ENCODE measurements around the gene MMP14.

The MMP14 gene

DNA sequence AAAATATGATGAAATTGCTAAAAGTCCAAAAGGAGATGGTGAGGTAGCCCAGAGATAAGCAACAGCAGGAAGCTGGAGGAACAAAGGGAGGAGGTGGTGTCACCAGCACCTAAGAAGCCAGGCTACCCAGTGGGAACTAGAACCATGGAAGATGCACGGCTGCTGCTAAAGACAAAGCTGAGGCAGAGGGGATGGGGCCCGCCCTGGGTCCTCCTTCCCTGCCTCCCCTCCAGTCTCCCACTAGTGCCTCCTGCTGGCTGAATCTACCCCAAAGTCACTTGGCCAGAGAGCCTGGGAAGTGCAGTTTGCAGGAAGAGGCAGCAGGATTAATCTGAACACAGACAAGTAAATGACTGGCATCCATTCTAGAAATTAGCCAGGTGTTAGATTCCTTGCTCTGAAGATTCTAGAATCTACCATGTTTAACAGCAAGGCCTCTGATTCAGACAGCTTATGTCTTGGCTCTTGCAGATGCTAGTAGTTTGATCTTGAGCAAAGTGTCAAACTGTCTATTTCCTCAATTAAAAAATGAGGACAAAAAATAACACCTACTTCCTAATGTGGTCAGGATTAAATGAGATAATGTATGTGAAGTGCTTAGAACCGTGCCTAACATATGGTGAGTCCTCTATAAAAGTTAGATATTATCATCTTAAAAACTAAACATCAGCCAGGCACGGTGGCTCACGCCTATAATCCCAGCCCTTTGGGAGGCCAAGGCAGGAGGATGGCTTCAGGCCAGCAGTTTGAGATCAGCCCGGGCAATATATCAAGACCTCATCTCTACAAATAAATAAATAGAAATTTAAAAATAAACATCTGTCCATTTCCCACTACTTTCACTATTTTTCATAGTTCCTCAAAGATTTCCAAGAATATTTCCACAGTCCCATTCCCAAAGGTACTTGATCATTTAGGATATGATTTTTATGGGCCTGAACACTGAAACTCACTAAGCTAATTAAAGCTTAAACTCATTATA is 29.3 kb downstream of the MMP14 start:
- H3K27ac ChIP-seq: no peak overlapping the region
- TF ChIP-seq, protein P1, sequence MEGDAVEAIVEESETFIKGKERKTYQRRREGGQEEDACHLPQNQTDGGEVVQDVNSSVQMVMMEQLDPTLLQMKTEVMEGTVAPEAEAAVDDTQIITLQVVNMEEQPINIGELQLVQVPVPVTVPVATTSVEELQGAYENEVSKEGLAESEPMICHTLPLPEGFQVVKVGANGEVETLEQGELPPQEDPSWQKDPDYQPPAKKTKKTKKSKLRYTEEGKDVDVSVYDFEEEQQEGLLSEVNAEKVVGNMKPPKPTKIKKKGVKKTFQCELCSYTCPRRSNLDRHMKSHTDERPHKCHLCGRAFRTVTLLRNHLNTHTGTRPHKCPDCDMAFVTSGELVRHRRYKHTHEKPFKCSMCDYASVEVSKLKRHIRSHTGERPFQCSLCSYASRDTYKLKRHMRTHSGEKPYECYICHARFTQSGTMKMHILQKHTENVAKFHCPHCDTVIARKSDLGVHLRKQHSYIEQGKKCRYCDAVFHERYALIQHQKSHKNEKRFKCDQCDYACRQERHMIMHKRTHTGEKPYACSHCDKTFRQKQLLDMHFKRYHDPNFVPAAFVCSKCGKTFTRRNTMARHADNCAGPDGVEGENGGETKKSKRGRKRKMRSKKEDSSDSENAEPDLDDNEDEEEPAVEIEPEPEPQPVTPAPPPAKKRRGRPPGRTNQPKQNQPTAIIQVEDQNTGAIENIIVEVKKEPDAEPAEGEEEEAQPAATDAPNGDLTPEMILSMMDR (conservative IDR thresholded peaks at IDR 0.05): no peak; the same call in 1 of the 2 replicates
- TF ChIP-seq ZFX (IDR thresholded peaks at IDR 0.05): no peak

DNA sequence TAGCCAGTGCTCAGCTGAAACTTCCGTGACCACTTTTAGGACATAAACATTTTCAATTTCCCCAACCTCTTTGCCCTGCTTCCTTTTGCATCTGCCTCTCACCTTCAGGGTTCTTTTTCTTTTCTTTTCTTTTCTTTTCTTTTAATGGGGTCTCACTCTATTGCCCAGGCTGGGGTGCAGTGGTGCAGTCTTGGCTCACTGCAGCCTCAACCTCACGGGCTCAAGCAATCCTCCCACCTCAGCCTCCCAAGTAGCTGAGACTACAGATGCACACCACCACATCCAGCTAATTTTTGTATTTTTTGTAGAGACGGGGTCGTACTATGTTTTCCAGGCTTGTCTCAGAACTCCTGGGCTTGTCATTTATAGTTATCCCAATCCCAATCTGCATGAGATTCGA is 30.5 kb downstream of the MMP14 start:
- no peak for TF ChIP-seq ZFX (IDR thresholded peaks at IDR 0.05)
- TF ChIP-seq, protein P1 (conservative IDR thresholded peaks at IDR 0.05): no peak
- H3K27ac ChIP-seq: no peak overlapping the region

DNA sequence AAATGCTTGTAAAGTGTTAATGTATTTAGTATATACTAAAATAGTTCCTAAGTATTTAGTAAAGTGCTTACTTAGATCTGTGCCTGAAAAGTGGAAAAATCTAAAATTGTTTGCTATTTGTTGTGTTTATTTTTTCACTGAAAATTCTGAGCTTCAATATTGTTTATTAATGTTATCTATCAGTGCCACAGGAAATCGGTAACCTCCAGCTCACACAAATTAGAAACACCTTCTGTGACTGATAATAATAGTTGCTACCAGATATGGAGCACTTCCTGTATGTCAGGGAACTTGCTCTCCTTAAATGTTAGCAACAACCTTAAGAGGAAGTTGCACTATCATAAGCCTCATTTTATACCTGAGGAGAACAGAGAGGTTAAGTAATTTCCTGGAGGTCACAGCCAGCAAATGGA is 34.4 kb downstream of the MMP14 start:
- TF ChIP-seq, protein P1 (conservative IDR thresholded peaks at IDR 0.05): no peak
- no peak for TF ChIP-seq ZFX (IDR thresholded peaks at IDR 0.05)
- H3K27ac ChIP-seq: no peak overlapping the region

DNA sequence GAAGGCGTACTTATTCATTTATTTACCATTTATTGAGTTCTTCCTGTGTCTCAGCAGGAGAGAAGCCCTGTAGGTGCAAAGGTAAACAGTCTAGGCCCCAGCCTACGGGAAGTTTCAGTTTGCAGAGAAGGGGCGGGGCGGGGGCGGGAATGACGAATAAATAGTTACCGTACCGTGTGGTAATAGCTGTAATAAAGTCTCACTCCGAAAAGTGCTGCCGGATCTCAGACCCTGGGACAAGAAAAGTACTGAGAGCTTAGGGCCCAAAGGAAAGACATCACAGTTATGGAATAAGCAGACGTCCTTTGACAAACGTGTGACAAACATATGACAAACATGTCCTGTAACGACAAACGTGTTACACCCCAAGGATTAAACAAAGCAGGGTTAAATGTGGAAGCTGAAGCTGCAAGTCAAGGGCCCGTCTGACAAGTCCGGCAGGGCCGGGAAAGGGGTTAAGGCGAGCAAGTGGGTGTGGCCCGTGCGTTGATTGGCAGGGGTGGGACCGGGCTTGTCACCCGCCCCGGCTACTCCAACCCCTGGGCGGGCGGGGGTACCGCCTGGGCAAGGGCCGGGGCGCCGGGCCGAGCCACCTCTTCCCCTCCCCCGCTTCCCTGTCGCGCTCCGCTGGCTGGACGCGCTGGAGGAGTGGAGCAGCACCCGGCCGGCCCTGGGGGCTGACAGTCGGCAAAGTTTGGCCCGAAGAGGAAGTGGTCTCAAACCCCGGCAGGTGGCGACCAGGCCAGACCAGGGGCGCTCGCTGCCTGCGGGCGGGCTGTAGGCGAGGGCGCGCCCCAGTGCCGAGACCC is 35.0 kb downstream of the MMP14 start, which contains the start of gene LRP10:
Gene LRP10 (plus strand): TSS at position 517 of the 809 bp plus-strand sequence. CDS start 564 bp downstream, outside the sequence.
- H3K27ac ChIP-seq: peak within 1 kb of the TSS; percentile 84
- TF ChIP-seq, protein P1 (conservative IDR thresholded peaks at IDR 0.05): no peak
- no peak for TF ChIP-seq ZFX (IDR thresholded peaks at IDR 0.05)

DNA sequence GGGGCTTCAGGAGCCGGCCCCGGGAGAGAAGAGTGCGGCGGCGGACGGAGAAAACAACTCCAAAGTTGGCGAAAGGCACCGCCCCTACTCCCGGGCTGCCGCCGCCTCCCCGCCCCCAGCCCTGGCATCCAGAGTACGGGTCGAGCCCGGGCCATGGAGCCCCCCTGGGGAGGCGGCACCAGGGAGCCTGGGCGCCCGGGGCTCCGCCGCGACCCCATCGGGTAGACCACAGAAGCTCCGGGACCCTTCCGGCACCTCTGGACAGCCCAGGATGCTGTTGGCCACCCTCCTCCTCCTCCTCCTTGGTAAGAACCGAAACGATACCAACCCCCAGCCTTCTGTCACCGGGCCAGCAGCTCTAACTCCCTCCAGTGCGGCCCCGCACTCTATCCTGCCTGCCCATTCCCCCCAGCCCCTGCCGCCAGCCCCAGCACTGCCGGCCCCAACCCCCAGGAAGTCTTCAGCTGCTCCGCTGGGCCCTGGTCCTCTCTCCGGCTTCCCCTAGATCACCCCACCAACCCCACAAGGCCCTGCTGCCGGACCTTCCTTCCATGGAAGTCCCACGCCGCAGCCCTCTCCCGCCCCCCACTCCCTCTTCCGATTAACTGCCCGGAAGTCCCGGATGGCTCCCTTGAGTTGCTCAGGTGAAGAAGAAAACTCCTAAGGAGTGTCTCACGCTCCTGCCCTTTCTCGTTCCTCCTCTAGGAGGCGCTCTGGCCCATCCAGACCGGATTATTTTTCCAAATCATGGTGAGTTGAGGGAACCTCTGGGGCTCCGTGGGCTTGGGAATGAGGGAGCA is 35.8 kb downstream of the MMP14 start:
- peak overlapping the region; percentile 84 for H3K27ac ChIP-seq
- no peak for TF ChIP-seq ZFX (IDR thresholded peaks at IDR 0.05)
- TF ChIP-seq, protein P1 (conservative IDR thresholded peaks at IDR 0.05): peak; percentile 95

DNA sequence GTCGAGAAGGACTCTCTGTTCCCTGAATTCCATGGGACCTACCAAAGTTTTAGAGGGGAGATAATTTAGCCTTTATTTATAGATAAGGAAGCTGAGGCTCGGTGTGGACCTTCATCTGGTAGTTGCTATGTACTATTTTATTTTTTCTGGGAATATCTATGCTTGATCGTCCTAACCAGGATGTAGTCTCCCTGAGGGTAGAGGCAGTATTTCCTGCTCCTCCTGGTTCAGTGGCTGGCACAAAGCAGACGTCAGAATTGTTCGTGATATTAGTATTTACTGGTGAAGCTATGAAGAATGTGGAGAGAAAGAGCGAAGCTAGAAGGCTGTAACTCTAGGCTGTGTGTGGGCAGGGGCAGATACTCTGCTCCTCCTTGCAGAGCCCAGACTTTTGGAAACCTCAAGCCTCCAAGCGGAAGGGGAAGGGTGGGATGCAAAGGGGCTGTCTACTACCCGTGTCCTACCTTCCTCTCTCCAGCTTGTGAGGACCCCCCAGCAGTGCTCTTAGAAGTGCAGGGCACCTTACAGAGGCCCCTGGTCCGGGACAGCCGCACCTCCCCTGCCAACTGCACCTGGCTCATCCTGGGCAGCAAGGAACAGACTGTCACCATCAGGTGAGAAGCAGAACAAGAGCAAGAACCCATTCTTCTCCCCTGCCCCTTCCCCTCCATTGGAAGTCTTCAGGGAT is 36.6 kb downstream of the MMP14 start:
- TF ChIP-seq ZFX (IDR thresholded peaks at IDR 0.05): no peak
- TF ChIP-seq, protein P1 (conservative IDR thresholded peaks at IDR 0.05): peak; percentile 73
- H3K27ac ChIP-seq: peak overlapping the region; percentile 84

Data from C4-2B (cell line).